GM21717 (cell line): ENCODE results near the gene PLEKHG2.

Source experiments
- ATAC-seq: cut with Tn5 transposase; IDR thresholded peaks from one replicate; pipeline ENCODE4 v1.9.1; 2021; ENCODE audit warnings: mild to moderate bottlenecking, moderate library complexity; ENCODE audit not compliant: unreplicated experiment

PLEKHG2 gene

GRCh38 chr19:39403331-39404312, 8.8 kb upstream of the PLEKHG2 start:
- peak; percentile 25 for ATAC-seq

GRCh38 chr19:39405261-39405957, 7.1 kb upstream of the PLEKHG2 start:
- no peak for ATAC-seq

- no peak for ATAC-seq
Measured at GRCh38 chr19:39405958-39406655, 6.4 kb upstream of the PLEKHG2 start.

- no peak for ATAC-seq
Measured at GRCh38 chr19:39406656-39407409, 5.6 kb upstream of the PLEKHG2 start, which contains the start of gene ZFP36. Gene ZFP36 (plus strand): TSS chr19:39406847. CDS start chr19:39406905, 58 bp downstream.

- ATAC-seq, result no peak
Measured at GRCh38 chr19:39407410-39407659, 5.1 kb upstream of the PLEKHG2 start.

- no peak for ATAC-seq
Measured at GRCh38 chr19:39407660-39408391, 4.6 kb upstream of the PLEKHG2 start.

GRCh38 chr19:39408392-39409207, 3.9 kb upstream of the PLEKHG2 start:
- no peak for ATAC-seq

- ATAC-seq, result peak; percentile 0
Measured at GRCh38 chr19:39409208-39410016, 3.1 kb upstream of the PLEKHG2 start.

- ATAC-seq, result peak; percentile 16
Measured at GRCh38 chr19:39410017-39410830, 2.2 kb upstream of the PLEKHG2 start.

- no peak for ATAC-seq
Measured at GRCh38 chr19:39410831-39411080, 1.7 kb upstream of the PLEKHG2 start.

- ATAC-seq, result no peak
Measured at GRCh38 chr19:39411081-39411831, 1.2 kb upstream of the PLEKHG2 start.

GRCh38 chr19:39411832-39412099, 703 bp upstream of the PLEKHG2 start:
- peak; percentile 10 for ATAC-seq

GRCh38 chr19:39412867-39413271, 400 bp downstream of the PLEKHG2 start:
- no peak for ATAC-seq

- no peak for ATAC-seq
Measured at GRCh38 chr19:39413272-39413910, 922 bp downstream of the PLEKHG2 start.

- no peak for ATAC-seq
Measured at GRCh38 chr19:39413911-39414608, 1.6 kb downstream of the PLEKHG2 start.
